ENCODE measurements around the gene WNK2. TPM values are rescaled to one million over a fixed set of nuclear protein-coding genes. Genes with fewer than 3 reads are reported as not detected.

WNK2 gene
- total and polyA plus RNA-seq, 2 donors (not counting 3 experiments of a cell fraction or from before 2014, with no cell fraction given): not detected

GRCh38 chr9:93231121-93231694 lies 47.3 kb downstream of the WNK2 start:
- intact Hi-C loops (cut with micrococcal nuclease): no loop called here
- H3K27ac ChIP-seq (ENCODE audit: insufficient read depth, low read depth, low read length): no peak overlapping the region
- BruUV-seq (replicated peaks): no TSS peak

More at GRCh38 chr9:93231121-93231694, 47.3 kb downstream of the WNK2 start:
- Histone ChIP-seq H3K27me3 (ENCODE audit: control insufficient read depth in 2 of 2, insufficient read depth in 2 of 2, low read length in 2 of 2) (no peaks in the 10 kb centered on the region), H3K9me1 (replicated peaks; ENCODE audit: control insufficient read depth, extremely low read depth, insufficient read depth, low read length) (no peaks in the 10 kb centered on the region), H3K4me1 (ENCODE audit: control insufficient read depth, extremely low read depth, insufficient read depth, low read length) (no peaks in the 10 kb centered on the region), H3K4me2 (ENCODE audit: insufficient read depth, low read length) (no peak overlapping the region), H3K79me2 (ENCODE audit: control insufficient read depth, insufficient read depth, low read length) (no peaks in the 10 kb centered on the region), H3K9ac (replicated peaks; ENCODE audit: extremely low read depth, insufficient read depth, low read length) (no peak overlapping the region), H3K9me3 (replicated peaks; ENCODE audit: control insufficient read depth, insufficient read depth, low read length) (no peaks in the 10 kb centered on the region), H3K4me3 (replicated peaks in 1 of 3; ENCODE audit: insufficient read depth in 1 of 3, low read depth in 1 of 3, low read length in 3 of 3) (no peak overlapping the region), H2AFZ (ENCODE audit: low read depth, low read length) (no peak overlapping the region), H4K20me1 (replicated peaks; ENCODE audit: control insufficient read depth, extremely low read depth, insufficient read depth, low read length) (no peaks in the 10 kb centered on the region), H3K36me3 (ENCODE audit: control insufficient read depth in 2 of 2, extremely low read depth in 1 of 2, insufficient read depth in 2 of 2, low read length in 2 of 2) (no peaks in the 10 kb centered on the region)
- ChIA-PET POLR2A (no interaction called here), CTCF (no interaction called here)
- FAIRE-seq (no peak), DNase-seq (ENCODE audit: low read depth, low spot score) (no peak)
- no peak for TF ChIP-seq FOS (IDR thresholded peaks at IDR 0.05; ENCODE audit: borderline replicate concordance, insufficient read depth, low read length)
- TF ChIP-seq MYC (IDR thresholded peaks at IDR 0.05; ENCODE audit: low read depth, low read length): no peak
- no peak for TF ChIP-seq EZH2 (IDR thresholded peaks at IDR 0.05; ENCODE audit: borderline replicate concordance, low read depth, low read length, severe bottlenecking)
- TF ChIP-seq CTCF (IDR thresholded peaks at IDR 0.05; ENCODE audit: extremely low read depth in 1 of 2, insufficient read depth in 1 of 2, low read depth in 1 of 2, low read length in 2 of 2): no peak
- no peak for TF ChIP-seq POLR2AphosphoS5 (IDR thresholded peaks at IDR 0.05; ENCODE audit: insufficient read depth, low read depth, low read length)
- no peak for TF ChIP-seq GATA2 (IDR thresholded peaks at IDR 0.05; ENCODE audit: insufficient read depth, insufficient read length, low read depth, low read length)
- TF ChIP-seq POLR2A (IDR thresholded peaks at IDR 0.05; ENCODE audit: low read depth, low read length): no peak
- TF ChIP-seq, protein P1, sequence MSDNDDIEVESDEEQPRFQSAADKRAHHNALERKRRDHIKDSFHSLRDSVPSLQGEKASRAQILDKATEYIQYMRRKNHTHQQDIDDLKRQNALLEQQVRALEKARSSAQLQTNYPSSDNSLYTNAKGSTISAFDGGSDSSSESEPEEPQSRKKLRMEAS (IDR thresholded peaks at IDR 0.05; ENCODE audit: insufficient read depth, insufficient read length): no peak
- TF ChIP-seq JUN (IDR thresholded peaks at IDR 0.05; ENCODE audit: borderline replicate concordance, insufficient read depth, insufficient read length, low read depth): no peak
- dilution Hi-C loops (cut with MboI; ENCODE audit: extremely low pct_ligation_motif_present, low sequenced_read_pairs): no loop called here

Measured in endothelial cell of umbilical vein (primary cell).